Trophoblast cell (in vitro differentiated cells and primary cell): ENCODE measurements around the gene SLC6A19.

Experiments used
- DNase-seq, 2 donors: peaks; one replicate each; pipeline ENCODE4 v3.0.0-alpha.2; 2016
- H2AFZ ChIP-seq: 2 replicates; pipeline ENCODE4 v1.6.1; 2013; ENCODE audit warnings: low read length, moderate library complexity, mild to moderate bottlenecking; ENCODE audit not compliant: insufficient read depth, poor library complexity
- H2AK5ac ChIP-seq: 2 replicates; pipeline ENCODE4 v1.6.1; 2013; ENCODE audit warnings: mild to moderate bottlenecking, low read length
- H2BK120ac ChIP-seq: 2 replicates; pipeline ENCODE4 v1.6.1; 2013; ENCODE audit warnings: low read length, mild to moderate bottlenecking, moderate library complexity; ENCODE audit not compliant: insufficient read depth, poor library complexity
- H2BK12ac ChIP-seq: 2 replicates; pipeline ENCODE4 v1.6.1; 2013; ENCODE audit warnings: mild to moderate bottlenecking, low read length, moderate library complexity
- H2BK5ac ChIP-seq: 2 replicates; pipeline ENCODE4 v1.6.1; 2013; ENCODE audit warnings: low read length, low read depth, moderate library complexity, mild to moderate bottlenecking; ENCODE audit not compliant: poor library complexity
- H3K14ac ChIP-seq: 2 replicates; pipeline ENCODE4 v1.6.1; 2013; ENCODE audit warnings: mild to moderate bottlenecking, low read length
- H3K18ac ChIP-seq: 2 replicates; pipeline ENCODE4 v1.6.1; 2013; ENCODE audit warnings: mild to moderate bottlenecking, low read length
- H3K23ac ChIP-seq: 2 replicates; pipeline ENCODE4 v1.6.1; 2013; ENCODE audit warnings: low read length
- H3K27ac ChIP-seq: 2 replicates; pipeline ENCODE4 v1.5.1; 2013; ENCODE audit warnings: low read depth, mild to moderate bottlenecking, inconsistent platforms, low read length, moderate library complexity
- H3K27me3 ChIP-seq: 2 replicates; pipeline ENCODE4 v1.6.1; 2013; ENCODE audit warnings: inconsistent platforms, mild to moderate bottlenecking, low read length, moderate library complexity; ENCODE audit not compliant: insufficient read depth
- H3K36me3 ChIP-seq, 2 experiments: 1 replicate in 1 of 2; 2 replicates in 1 of 2; pipeline ENCODE4 v1.6.1; 2013; ENCODE audit warnings: low read length in 2 of 2, mild to moderate bottlenecking in 2 of 2, moderate library complexity in 1 of 2; ENCODE audit not compliant: insufficient read depth in 2 of 2, control insufficient read depth in 1 of 2
- H3K4ac ChIP-seq: 2 replicates; pipeline ENCODE4 v1.6.1; 2013; ENCODE audit warnings: low read depth, mild to moderate bottlenecking, low read length, moderate library complexity
- H3K4me1 ChIP-seq, 2 experiments: 1 replicate in 1 of 2; 2 replicates in 1 of 2; pipeline ENCODE4 v1.6.1; 2013; ENCODE audit warnings: low read length in 2 of 2, mild to moderate bottlenecking in 2 of 2, moderate library complexity in 1 of 2; ENCODE audit not compliant: insufficient read depth in 2 of 2, control insufficient read depth in 1 of 2
- H3K4me2 ChIP-seq: 2 replicates; pipeline ENCODE4 v1.6.1; 2013; ENCODE audit warnings: inconsistent platforms, mild to moderate bottlenecking, low read length, moderate library complexity
- H3K4me3 ChIP-seq: 2 replicates; pipeline ENCODE4 v1.5.1; 2013; ENCODE audit warnings: mild to moderate bottlenecking, low read depth, low read length, inconsistent platforms
- H3K79me1 ChIP-seq: one replicate; pipeline ENCODE4 v1.6.1; 2013; ENCODE audit warnings: low read length
- H3K79me2 ChIP-seq: 2 replicates; pipeline ENCODE4 v1.6.1; 2013; ENCODE audit warnings: low read length, mild to moderate bottlenecking; ENCODE audit not compliant: control insufficient read depth, insufficient read depth, poor library complexity
- H3K9ac ChIP-seq: 2 replicates; pipeline ENCODE4 v1.6.1; 2013; ENCODE audit warnings: mild to moderate bottlenecking, low read length
- H3K9me3 ChIP-seq: 2 replicates; pipeline ENCODE4 v1.6.1; 2013; ENCODE audit warnings: low read depth, mild to moderate bottlenecking, control low read depth, inconsistent platforms, low read length; ENCODE audit not compliant: insufficient read depth
- H4K12ac ChIP-seq: 2 replicates; pipeline ENCODE4 v1.6.1; 2013; ENCODE audit warnings: low read depth, mild to moderate bottlenecking, low read length, moderate library complexity
- H4K8ac ChIP-seq: 2 replicates; pipeline ENCODE4 v1.6.1; 2013; ENCODE audit warnings: low read depth, mild to moderate bottlenecking, low read length, moderate library complexity
- H4K91ac ChIP-seq: one replicate; pipeline ENCODE4 v1.6.1; 2013; ENCODE audit warnings: low read depth, mild to moderate bottlenecking, low read length, moderate library complexity
- WGBS: extraction: QIAGEN DNeasy Blood & Tissue Kit; methylation state at CpG from one replicate; pipeline ENCODE4 v1.1.7; 2013; ENCODE audit warnings: missing lambda C conversion rate; ENCODE audit not compliant: insufficient read length, insufficient coverage; ENCODE audit errors: extremely low coverage; 5-methylcytosine and 5-hydroxymethylcytosine counted together

SLC6A19 gene

DNA sequence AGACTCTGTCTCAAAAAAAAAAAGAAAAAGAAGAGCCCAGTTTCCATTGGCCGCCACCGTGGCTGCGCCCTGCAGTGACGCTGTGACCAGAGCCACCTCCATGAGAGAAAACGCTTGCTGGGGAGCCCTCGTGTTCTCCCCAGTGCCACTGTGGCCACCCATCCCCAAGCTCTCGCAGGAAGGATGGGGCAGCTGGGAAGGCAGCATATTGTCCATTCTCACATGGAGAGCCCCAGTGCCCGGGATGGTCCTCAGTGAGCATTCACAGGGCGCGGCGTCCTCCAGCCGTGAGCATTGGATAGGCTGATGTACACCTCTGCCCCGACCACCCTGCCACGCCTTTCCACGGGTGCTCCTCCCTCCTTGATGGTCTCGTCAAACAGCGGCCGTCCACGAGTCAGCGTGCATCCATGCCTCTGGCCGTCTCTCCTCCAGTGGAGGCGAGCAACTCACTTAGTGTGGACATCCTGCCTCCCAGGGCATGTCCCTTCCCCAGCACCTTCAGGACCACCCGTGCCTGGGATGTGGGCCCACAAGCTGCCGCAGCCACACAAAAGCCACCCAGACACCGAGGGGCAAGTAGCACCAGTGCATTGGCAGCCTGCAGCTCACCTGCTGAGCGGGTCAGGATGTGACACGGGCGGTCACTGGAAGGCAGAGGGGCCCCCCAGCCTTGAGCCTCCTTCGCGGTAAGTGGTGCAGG, 23.4 kb upstream of the SLC6A19 start:
- peaks cover 2% of the 10 kb centered on the region for H3K9me3 ChIP-seq
- no peak overlapping the region for H3K4ac ChIP-seq
- H3K79me2 ChIP-seq = no peaks in the 10 kb centered on the region
- H3K36me3 ChIP-seq = no peaks in the 10 kb centered on the region
- no peak overlapping the region for H4K8ac ChIP-seq
- no CpG with 5 or more reads among the region's 30 CpGs for WGBS
- no peak overlapping the region for H4K91ac ChIP-seq
- H3K9ac ChIP-seq = no peak overlapping the region
- no peaks in the 10 kb centered on the region for H3K79me1 ChIP-seq
- no peak overlapping the region for H3K27ac ChIP-seq
- no peak for DNase-seq
- no peak overlapping the region for H2AK5ac ChIP-seq
- H4K12ac ChIP-seq = no peak overlapping the region
- H2AFZ ChIP-seq = no peak overlapping the region
- no peak overlapping the region for H2BK5ac ChIP-seq
- no peak overlapping the region for H2BK120ac ChIP-seq
- H3K4me2 ChIP-seq = no peak overlapping the region
- H2BK12ac ChIP-seq = no peak overlapping the region
- no peak overlapping the region for H3K18ac ChIP-seq
- no peaks in the 10 kb centered on the region for H3K27me3 ChIP-seq
- no peaks in the 10 kb centered on the region for H3K4me1 ChIP-seq
- no peak overlapping the region for H3K4me3 ChIP-seq
- H3K23ac ChIP-seq = no peak overlapping the region
- H3K14ac ChIP-seq = no peak overlapping the region

- H3K9me3 ChIP-seq = peaks cover 2% of the 10 kb centered on the region
- no peak overlapping the region for H3K9ac ChIP-seq
- no peaks in the 10 kb centered on the region for H3K27me3 ChIP-seq
- no peak overlapping the region for H3K4me3 ChIP-seq
- DNase-seq = no peak
- no peak overlapping the region for H2BK120ac ChIP-seq
- no peak overlapping the region for H3K14ac ChIP-seq
- no peak overlapping the region for H3K23ac ChIP-seq
- no peaks in the 10 kb centered on the region for H3K79me2 ChIP-seq
- H2BK12ac ChIP-seq = no peak overlapping the region
- no peak overlapping the region for H3K18ac ChIP-seq
- no peak overlapping the region for H4K12ac ChIP-seq
- no peak overlapping the region for H2BK5ac ChIP-seq
- no CpG with 5 or more reads among the region's 34 CpGs for WGBS
- H3K4ac ChIP-seq = no peak overlapping the region
- no peak overlapping the region for H4K8ac ChIP-seq
- H2AFZ ChIP-seq = no peak overlapping the region
- H3K27ac ChIP-seq = no peak overlapping the region
- no peak overlapping the region for H2AK5ac ChIP-seq
- no peak overlapping the region for H3K4me2 ChIP-seq
- no peaks in the 10 kb centered on the region for H3K36me3 ChIP-seq
- H3K79me1 ChIP-seq = no peaks in the 10 kb centered on the region
- H3K4me1 ChIP-seq = no peaks in the 10 kb centered on the region
- no peak overlapping the region for H4K91ac ChIP-seq
Observed at GRCh38 chr5:1178529-1179382, 22.6 kb upstream of the SLC6A19 start.

- H3K79me2 ChIP-seq = no peaks in the 10 kb centered on the region
- no peak overlapping the region for H4K12ac ChIP-seq
- WGBS = no CpG with 5 or more reads among the region's 9 CpGs
- no peak overlapping the region for H2BK5ac ChIP-seq
- no peak overlapping the region for H3K4ac ChIP-seq
- no peak overlapping the region for H2BK120ac ChIP-seq
- DNase-seq = no peak
- H3K27me3 ChIP-seq = no peaks in the 10 kb centered on the region
- no peak overlapping the region for H2AFZ ChIP-seq
- H2AK5ac ChIP-seq = no peak overlapping the region
- H4K91ac ChIP-seq = no peak overlapping the region
- no peak overlapping the region for H4K8ac ChIP-seq
- H3K9me3 ChIP-seq = peaks cover 2% of the 10 kb centered on the region
- no peak overlapping the region for H3K4me2 ChIP-seq
- H3K36me3 ChIP-seq = no peaks in the 10 kb centered on the region
- H3K18ac ChIP-seq = no peak overlapping the region
- no peak overlapping the region for H3K27ac ChIP-seq
- no peaks in the 10 kb centered on the region for H3K4me1 ChIP-seq
- H3K23ac ChIP-seq = no peak overlapping the region
- H3K4me3 ChIP-seq = no peak overlapping the region
- no peak overlapping the region for H3K9ac ChIP-seq
- no peak overlapping the region for H2BK12ac ChIP-seq
- H3K79me1 ChIP-seq = no peaks in the 10 kb centered on the region
- H3K14ac ChIP-seq = no peak overlapping the region
Observed at GRCh38 chr5:1179383-1179715, 22.0 kb upstream of the SLC6A19 start.

DNA sequence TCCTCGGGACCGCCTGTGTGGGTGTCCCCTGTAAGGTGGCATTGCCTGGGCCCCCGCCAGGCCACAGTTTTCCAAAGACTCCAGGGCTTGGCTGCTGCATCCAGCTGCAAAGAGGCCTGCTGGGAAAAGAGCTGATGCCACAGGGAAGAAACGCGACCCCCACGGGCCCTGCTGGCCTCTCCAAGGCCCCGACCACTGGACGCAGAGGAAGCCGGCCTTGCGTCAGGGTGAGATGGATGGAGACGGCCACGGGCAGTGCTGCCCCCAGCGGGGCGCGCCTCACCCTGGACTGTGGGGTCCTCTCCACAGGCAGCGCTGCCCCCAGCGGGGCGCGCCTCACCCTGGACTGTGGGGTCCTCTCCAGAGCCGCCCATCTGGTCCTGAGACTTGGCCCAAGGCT, 21.3 kb upstream of the SLC6A19 start:
- Histone ChIP-seq H3K4ac (no peak overlapping the region), H4K91ac (no peak overlapping the region)
- no CpG with 5 or more reads among the region's 20 CpGs for WGBS

More for the DNA sequence above, 21.3 kb upstream of the SLC6A19 start:
- no peak overlapping the region for H2BK5ac ChIP-seq
- no peaks in the 10 kb centered on the region for H3K79me1 ChIP-seq
- no peak overlapping the region for H2AK5ac ChIP-seq
- no peak overlapping the region for H4K12ac ChIP-seq
- no peaks in the 10 kb centered on the region for H3K27me3 ChIP-seq
- no peak for DNase-seq
- H2AFZ ChIP-seq = no peak overlapping the region
- H3K4me1 ChIP-seq = no peaks in the 10 kb centered on the region
- H2BK12ac ChIP-seq = no peak overlapping the region
- no peak overlapping the region for H2BK120ac ChIP-seq
- H3K4me2 ChIP-seq = no peak overlapping the region
- no peaks in the 10 kb centered on the region for H3K79me2 ChIP-seq
- H4K8ac ChIP-seq = no peak overlapping the region
- no peaks in the 10 kb centered on the region for H3K9me3 ChIP-seq
- H3K18ac ChIP-seq = no peak overlapping the region
- no peak overlapping the region for H3K4me3 ChIP-seq
- no peak overlapping the region for H3K9ac ChIP-seq
- no peaks in the 10 kb centered on the region for H3K36me3 ChIP-seq
- H3K14ac ChIP-seq = no peak overlapping the region
- no peak overlapping the region for H3K27ac ChIP-seq
- H3K23ac ChIP-seq = no peak overlapping the region
